GM18868 (cell line): ENCODE data around the gene MEI1.

Source experiments
- ATAC-seq: cut with Tn5 transposase; IDR thresholded peaks from one replicate; pipeline ENCODE4 v1.9.1; 2021; ENCODE audit warnings: mild to moderate bottlenecking, moderate library complexity; ENCODE audit not compliant: unreplicated experiment

The MEI1 gene

DNA sequence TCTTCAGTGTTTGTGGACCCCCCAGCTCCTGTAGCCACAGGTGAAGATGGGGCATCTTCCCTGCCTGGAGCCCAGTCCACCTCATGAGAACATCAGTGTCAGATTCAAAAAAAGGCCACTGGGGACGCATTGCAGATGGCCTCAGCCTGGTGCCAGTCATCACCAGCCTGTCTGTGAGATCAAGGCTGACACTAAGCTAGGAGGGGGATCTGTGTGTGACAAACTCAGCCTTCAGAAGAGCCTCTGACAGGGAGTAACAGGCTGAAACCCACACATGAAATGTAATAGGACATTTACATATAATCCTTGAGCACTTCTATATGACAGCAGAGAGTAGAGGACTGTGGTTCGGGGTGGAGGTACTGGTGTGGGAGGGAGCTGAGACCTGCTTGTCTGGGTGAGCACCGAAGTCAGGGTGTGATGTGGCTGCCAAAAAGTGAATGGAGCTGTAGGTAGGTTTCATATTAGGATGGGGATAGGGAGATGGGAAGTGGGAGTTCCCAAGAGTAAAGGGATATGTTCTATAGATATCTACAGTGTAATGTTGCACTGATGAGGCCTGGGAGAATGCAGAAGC, 80.7 kb downstream of the MEI1 start:
- no peak for ATAC-seq

GRCh38 chr22:41780746-41781505, 81.6 kb downstream of the MEI1 start:
- ATAC-seq: peak; percentile 89

GRCh38 chr22:41781507-41781906, 82.2 kb downstream of the MEI1 start:
- ATAC-seq: peak; percentile 19

- ATAC-seq: no peak
Measured at GRCh38 chr22:41782316-41782715, 83.0 kb downstream of the MEI1 start.

GRCh38 chr22:41782751-41783150, 83.4 kb downstream of the MEI1 start:
- ATAC-seq: no peak

- no peak for ATAC-seq
Measured at GRCh38 chr22:41787331-41787730, 88.0 kb downstream of the MEI1 start.

DNA sequence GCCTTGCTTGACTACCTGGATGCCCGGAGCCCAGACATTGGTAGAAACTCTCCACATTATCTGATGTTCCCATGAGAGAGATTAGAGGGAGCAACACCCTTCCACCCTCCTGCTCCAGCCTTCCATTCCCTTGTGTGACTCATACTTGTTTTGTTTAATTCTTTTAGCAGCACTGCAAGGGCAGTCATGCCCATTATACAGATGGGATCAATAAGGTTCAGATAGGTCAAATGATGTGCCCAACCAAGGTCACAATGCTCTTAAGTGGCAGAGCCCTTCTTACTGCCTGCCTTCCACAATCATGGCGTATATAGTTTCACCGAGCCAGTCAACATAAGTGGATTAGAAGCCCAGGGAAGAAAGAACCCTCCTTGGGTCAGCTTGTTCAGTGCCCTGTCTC, 94.6 kb downstream of the MEI1 start:
- no peak for ATAC-seq

DNA sequence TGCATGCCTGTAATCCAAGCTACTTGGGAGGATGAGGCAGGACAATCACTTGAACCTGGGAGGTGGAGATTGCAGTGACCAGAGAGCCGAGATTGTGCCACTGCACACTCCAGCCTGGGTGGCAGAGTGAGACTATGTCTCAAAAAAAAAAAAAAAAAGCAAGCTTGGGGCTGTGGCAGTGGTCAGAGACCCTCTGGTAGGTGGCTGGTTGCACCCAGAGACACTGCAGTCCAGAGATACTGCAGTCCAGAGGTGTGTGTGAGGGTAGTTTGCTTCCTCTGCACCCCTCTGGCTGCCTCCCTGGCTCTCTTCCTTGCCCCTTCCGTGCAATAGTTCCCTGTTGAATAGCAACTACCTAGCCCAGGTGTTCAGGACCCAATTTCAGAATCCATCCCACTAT, 99.4 kb downstream of the MEI1 start:
- ATAC-seq: no peak

DNA sequence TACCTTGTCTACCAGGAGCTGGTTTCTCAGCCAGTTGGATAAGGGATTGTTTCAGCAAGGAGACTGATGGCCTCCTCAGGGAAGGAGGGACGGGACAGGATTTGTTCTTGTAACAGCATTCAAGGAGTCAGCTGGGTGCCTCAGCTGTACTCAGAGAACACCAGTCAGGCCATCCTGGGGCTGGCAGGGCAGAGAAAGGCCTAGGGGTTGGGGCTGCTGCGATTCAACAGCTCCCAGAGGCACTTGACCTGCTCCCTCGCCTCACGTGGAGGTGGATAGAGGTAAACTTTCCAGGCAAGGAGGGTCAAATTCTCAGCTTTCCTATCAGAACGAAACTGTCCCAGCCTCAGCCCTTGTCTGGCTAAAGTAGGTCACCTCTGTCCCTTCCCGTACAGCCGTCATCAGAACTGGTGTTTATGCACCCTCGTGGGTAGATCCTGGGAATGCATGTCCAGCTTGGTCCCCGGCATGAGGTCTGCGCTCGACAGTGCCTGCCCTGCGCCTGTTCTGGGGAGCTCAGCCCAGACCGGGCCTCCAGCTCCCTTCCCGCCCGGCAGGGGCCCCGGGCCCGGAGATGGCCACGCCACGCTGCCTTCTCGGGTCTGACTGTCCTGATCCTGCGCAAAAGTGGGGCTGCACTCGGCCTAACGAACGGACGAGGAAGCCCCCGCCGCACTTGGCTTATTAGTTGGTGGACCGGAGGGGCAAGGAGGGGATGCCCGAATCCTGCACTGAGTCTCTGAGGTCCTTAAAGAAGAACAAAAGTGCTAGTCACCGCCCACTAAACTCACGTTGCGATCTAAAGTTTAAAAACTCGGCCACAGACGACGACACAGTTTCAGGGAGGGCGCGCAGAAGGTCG, 100.4 kb downstream of the MEI1 start:
- ATAC-seq: peak; percentile 7

- peak; percentile 89 for ATAC-seq
Measured at GRCh38 chr22:41800348-41801146, 101.2 kb downstream of the MEI1 start, which contains the start of gene CCDC134. TSS of gene CCDC134 (plus strand) at chr22:41800679. CDS start at chr22:41808891, 8,212 bp downstream.

DNA sequence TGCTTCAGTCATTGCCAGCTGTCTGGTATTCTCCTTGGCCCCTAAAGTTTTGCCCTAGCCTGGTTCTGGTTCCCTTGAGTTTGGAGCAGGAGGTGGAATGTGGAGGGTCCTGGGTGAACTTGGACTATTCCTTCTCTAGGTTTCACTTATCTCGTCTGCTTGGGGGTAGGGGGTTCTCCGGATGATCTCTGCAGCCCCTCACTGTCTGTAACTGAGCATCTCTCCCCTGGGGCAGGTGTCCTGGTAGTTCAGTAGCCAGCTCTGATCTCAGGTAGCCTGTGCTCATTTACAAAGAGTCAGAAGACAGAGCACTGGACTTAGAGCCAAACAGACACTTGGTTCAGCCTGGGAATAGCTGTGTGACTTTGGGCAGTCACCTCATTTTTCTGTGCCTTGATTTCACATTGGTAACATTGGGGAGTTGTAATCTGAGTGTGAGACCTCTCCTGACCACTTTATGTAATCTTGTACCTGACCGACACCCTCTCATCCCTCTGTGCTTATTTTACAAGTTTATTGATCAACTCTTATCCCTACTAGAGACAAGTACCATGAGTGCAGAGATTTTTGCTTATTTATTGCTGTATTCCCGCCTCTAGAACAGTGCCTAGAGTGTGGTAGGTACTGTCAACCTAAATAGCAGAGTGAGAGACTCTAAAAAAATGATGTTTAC, 102.0 kb downstream of the MEI1 start:
- no peak for ATAC-seq

- no peak for ATAC-seq
Measured at GRCh38 chr22:41801886-41802285, 102.6 kb downstream of the MEI1 start.

GRCh38 chr22:41805639-41806038, 106.3 kb downstream of the MEI1 start:
- ATAC-seq: no peak

DNA sequence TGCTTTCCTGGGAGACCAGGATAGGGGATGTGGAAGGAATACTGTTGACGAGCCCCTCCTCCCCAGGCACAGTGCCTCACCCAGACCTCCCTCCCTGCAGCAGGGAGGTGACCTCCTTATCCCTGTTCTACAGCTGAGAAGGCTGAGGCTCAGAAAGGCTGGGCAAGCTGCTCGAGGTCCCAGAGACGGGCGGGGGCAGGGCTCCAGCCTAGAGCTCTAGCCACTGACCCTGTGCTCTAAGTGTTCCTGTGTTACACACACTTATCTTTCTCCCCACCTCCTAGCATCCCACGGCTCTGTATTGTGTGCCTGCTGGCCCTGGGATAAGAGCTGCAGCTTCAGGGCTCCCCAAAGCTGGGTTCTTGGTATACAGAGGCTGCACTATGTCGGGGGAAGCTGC, 109.1 kb downstream of the MEI1 start:
- no peak for ATAC-seq

DNA sequence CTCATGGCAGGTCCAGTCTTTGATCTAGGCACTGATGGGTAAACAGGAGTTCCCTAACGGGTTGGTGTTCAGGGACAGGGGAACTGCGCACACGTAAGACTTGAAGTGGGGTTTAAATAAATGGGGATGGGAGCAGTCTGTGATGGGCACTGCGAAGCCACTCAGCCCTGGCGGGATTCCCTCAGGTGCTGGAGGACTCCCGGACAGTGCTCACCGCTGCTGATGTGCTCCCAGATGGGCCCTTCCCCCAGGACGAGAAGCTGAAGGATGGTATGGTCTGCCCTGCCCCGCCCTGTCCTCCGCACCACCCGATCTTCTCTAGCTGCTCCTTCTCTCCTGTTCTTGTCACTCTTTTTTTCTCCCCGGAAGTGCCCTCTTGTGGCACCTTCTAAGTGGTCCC, 110.7 kb downstream of the MEI1 start:
- no peak for ATAC-seq

DNA sequence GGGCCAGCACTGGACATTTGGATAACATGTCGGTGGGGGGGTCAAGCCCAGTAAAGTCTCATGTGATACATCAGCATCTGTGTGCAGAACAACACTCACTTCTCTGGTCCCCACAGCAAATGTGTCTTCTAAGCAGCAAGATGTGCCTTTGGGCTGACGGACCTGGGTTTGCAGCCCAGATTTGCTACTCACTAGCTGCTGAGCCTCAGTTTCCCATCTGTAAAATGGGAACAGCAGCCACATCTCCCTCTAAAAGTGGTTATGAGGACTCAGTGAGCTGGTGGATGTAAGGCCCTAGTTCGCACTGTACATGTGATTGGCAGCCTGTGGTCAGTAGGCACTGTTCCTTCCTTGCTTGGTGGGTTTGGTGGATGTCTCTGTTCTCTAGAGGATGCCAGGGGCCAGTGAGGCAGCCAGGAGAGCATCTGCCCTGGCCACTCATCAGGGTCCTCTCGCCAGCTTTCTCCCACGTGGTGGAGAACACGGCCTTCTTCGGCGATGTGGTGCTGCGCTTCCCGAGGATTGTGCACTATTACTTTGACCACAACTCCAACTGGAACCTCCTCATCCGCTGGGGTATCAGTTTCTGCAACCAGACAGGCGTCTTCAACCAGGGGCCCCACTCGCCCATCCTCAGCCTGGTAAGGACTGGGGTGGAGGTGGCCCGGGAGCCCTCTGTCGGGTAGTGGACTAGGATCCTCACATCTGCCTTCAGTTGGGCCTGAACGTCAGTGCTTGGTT, 113.7 kb downstream of the MEI1 start:
- ATAC-seq: no peak

GRCh38 chr22:41813726-41814410, 114.6 kb downstream of the MEI1 start:
- no peak for ATAC-seq

DNA sequence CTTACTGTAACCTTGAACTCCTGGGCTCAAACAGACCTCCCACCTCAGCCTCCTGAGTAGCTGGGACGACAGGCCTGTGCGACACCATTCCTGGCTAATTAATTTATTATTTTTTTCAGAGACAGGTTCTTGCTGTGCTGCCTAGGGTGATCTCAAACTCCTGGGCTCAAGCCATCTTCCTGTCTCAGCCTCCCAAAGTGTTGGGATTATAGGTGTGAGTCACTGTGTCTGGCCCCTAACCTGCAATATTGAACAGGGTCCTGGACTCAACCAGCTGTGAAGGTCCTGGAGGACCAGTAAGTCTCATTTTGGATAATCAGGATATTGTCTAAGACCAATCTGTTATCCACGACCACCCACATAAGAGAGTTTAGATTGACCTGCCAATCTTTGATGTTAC, 116.4 kb downstream of the MEI1 start:
- no peak for ATAC-seq

DNA sequence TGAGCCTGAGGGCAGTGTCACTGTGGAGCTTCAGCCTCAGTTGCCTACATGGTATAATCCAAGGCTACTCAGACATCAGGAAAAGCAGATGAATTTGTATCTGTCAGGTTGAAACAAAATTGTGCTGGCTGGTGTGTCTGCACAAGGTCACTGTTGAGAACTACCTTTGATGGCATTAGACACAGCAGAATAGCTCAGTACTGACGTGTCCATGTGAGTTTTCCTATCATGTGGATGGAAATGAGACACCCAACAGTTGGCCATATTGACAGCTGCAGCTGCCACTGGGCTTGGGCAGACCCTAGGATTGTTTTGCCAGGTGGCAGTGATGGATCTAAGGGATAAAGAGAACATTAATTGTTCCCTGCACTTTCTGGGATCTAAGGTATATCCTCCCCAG, 116.9 kb downstream of the MEI1 start:
- no peak for ATAC-seq
